GM23338 (cell line): ENCODE results near the gene DUSP11.

Source experiments
- CTCF ChIP-seq, 2 experiments: fragments of 200-600 bp in 1 of 2; sonication (generic) in 1 of 2; conservative IDR thresholded peaks; 2 replicates each; pipeline versions ENCODE4 v1.5.1 to v1.6.1; 2016 to 2017; ENCODE audit warnings: antibody characterized with exemption in 2 of 2, low read depth in 2 of 2, mild to moderate bottlenecking in 2 of 2, moderate library complexity in 1 of 2
- ETS1 ChIP-seq: IDR thresholded peaks from 2 replicates; pipeline ENCODE4 v1.6.1; 2016; ENCODE audit warnings: antibody characterized with exemption
- EZH2 ChIP-seq: fragments of 200-600 bp; sonication (generic); IDR thresholded peaks from one replicate; pipeline ENCODE4 v1.8.0; 2017; ENCODE audit warnings: antibody characterized with exemption, mild to moderate bottlenecking, low read depth; ENCODE audit not compliant: unreplicated experiment
- EZH2phosphoT487 ChIP-seq: fragments of 200-600 bp; sonication (generic); IDR thresholded peaks from one replicate; pipeline ENCODE4 v1.8.1; 2018; ENCODE audit warnings: antibody characterized with exemption; ENCODE audit not compliant: unreplicated experiment
- POLR2AphosphoS5 ChIP-seq: IDR thresholded peaks from 2 replicates; pipeline ENCODE4 v1.6.1; 2016; ENCODE audit warnings: antibody characterized with exemption, low read depth
- STAT1 ChIP-seq: IDR thresholded peaks from one replicate; pipeline ENCODE4 v1.6.1; 2016; ENCODE audit warnings: antibody characterized with exemption; ENCODE audit not compliant: unreplicated experiment
- ZNF114 ChIP-seq: fragments of 250-450 bp; sonication (Bioruptor Pico); IDR thresholded peaks from 2 replicates; pipeline ENCODE4 v1.5.0; 2020; ENCODE audit warnings: mild to moderate bottlenecking, moderate library complexity

GRCh38 chr2:73762571-73762970, 17.3 kb downstream of the DUSP11 start:
- TF ChIP-seq EZH2phosphoT487 = no peak
- TF ChIP-seq CTCF (conservative IDR thresholded peaks at IDR 0.05; ENCODE audit: low read depth in 2 of 2) = no peak
- no peak for TF ChIP-seq EZH2
- TF ChIP-seq POLR2AphosphoS5 = no peak
- TF ChIP-seq STAT1 = no peak
- TF ChIP-seq ETS1 = no peak
- TF ChIP-seq ZNF114 = no peak
